GM20000 (cell line): ENCODE data around the gene ST6GALNAC1.
A peak's percentile ranks its signal among the peaks of the same experiment; 100 is the strongest.
"Not testable (repeated sequence)": the region's sequence is repeated elsewhere in the genome, so short reads cannot be mapped to it uniquely, and the experiment has no call there.

ENCODE experiments used
- DNase-seq: peaks from one replicate; pipeline ENCODE4 v3.0.0; 2012; ENCODE audit warnings: low spot score
- TF ChIP-seq, protein P1 (sequence below): IDR thresholded peaks from 2 replicates; pipeline ENCODE4 v1.5.1; 2012; ENCODE audit warnings: mild to moderate bottlenecking, control low read depth; ENCODE audit errors: extremely low read depth, missing control alignments

Gene ST6GALNAC1

DNA sequence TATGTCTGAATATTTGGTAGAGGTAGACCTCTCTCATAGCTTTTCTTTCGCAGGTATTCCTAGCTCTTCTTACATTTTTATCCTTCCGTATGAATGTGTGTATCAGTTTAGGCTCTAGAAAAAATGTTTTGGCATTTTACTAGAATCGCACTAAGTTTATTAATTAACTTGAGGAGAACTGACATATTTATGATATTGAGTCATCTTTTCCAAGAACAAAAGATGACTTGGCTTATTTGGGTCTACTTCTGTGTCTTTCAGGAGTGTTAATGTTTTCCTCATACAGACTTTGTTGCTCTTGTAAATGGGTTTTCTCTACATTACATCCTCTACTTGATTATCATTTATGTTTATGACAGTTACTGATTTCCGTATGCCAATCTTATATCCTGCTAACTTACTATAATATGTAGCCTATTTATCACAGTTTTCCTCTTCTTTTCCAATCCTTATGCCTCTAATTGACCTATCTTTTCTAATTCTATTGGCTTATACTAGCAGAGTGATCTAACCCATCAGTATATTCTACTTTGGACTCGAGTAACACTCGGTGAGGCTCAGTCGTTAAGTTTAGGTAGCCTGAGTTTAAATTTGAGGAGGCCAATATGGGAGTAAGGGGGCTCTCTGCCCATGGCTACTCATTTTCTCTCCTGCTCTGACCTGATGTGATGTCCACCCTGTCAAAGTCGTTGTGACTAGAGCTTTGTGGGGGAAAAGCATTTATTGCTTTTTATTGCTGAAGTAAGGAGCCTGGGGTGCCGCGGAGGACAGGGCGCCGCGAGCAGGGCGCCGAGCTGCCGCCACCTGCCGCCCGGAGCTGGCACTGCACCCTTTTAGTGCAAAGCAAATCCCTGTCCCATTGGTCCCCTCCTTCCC, 20.0 kb downstream of the ST6GALNAC1 start:
- peak; percentile 88 for DNase-seq
- TF ChIP-seq, protein P1, sequence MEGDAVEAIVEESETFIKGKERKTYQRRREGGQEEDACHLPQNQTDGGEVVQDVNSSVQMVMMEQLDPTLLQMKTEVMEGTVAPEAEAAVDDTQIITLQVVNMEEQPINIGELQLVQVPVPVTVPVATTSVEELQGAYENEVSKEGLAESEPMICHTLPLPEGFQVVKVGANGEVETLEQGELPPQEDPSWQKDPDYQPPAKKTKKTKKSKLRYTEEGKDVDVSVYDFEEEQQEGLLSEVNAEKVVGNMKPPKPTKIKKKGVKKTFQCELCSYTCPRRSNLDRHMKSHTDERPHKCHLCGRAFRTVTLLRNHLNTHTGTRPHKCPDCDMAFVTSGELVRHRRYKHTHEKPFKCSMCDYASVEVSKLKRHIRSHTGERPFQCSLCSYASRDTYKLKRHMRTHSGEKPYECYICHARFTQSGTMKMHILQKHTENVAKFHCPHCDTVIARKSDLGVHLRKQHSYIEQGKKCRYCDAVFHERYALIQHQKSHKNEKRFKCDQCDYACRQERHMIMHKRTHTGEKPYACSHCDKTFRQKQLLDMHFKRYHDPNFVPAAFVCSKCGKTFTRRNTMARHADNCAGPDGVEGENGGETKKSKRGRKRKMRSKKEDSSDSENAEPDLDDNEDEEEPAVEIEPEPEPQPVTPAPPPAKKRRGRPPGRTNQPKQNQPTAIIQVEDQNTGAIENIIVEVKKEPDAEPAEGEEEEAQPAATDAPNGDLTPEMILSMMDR: peak; percentile 97

- TF ChIP-seq, protein P1: no peak
These were observed 25.7 kb downstream of the ST6GALNAC1 start for GRCh38 chr17:76617838-76618237.

GRCh38 chr17:76614912-76615617, 28.5 kb downstream of the ST6GALNAC1 start:
- TF ChIP-seq, protein P1: no peak
- no peak for DNase-seq

More at GRCh38 chr17:76617838-76618237, 25.7 kb downstream of the ST6GALNAC1 start:
- DNase-seq: no peak

- not testable (repeated sequence) for DNase-seq
These were observed 29.3 kb downstream of the ST6GALNAC1 start for GRCh38 chr17:76614064-76614759.

GRCh38 chr17:76612977-76613851, 30.3 kb downstream of the ST6GALNAC1 start:
- DNase-seq: no peak
- TF ChIP-seq, protein P1: no peak

GRCh38 chr17:76612465-76612864, 31.1 kb downstream of the ST6GALNAC1 start:
- TF ChIP-seq, protein P1: no peak
- no peak for DNase-seq

DNA sequence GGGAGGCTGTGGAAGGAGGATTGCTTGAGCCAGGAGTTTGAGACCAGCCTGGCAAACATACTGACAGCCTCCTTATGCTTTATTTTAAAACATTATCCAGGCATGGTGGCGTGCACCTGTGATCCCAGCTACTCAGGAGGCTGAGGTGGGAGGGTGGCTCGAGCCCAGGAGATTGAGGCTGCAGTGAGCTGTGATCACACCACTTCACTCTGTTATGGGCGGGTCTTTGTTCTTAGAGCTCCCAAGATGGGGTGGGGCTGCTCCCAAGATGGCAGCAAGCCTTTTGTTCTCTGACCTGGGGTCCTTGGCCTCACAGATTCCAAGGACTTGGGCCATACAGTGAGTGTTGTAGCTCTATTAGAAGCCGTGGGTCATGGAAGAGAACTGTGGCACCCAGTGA, 31.8 kb downstream of the ST6GALNAC1 start:
- DNase-seq: no peak
- TF ChIP-seq, protein P1: no peak

DNA sequence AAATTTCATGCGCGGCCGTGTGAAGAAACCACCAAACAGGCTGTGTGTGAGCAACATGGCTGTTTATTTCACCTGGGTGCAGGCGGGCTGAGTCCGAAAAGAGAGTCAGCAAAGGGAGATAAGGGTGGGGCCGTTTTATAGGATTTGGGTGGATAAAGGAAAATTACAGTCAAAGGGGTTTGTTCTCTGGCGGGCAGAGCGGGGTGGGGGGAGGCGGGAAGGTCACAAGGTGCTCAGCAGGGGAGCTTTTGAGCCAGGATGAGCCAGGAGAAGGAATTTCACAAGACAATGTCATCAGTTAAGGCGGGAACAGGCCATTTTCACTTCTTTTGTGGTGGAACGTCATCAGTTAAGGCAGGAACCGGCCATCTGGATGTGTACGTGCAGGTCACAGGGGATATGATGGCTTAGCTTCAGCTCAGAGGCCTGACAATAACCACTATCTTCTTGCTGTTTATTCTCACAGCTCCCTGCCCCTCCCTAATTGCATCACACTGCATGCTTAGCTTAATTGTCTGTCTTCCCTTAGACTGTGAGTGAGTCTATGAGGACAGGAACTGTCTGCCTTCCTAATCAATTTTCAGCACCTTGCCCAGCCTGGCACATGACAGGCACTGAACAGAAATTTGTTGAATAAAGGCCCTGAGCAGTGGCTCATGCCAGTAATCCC, 32.3 kb downstream of the ST6GALNAC1 start:
- DNase-seq: not testable (repeated sequence)

GRCh38 chr17:76606685-76607084, 36.9 kb downstream of the ST6GALNAC1 start:
- not testable (repeated sequence) for DNase-seq
